Esophagus squamous epithelium (tissue), 4 donors: ENCODE measurements around the gene FCGR2B.
"Not testable (repeated sequence)": the region's sequence is repeated elsewhere in the genome, so short reads cannot be mapped to it uniquely, and the experiment has no call there.

Experiments used
- POLR2A ChIP-seq, 4 donors: fragments of 450-650 bp; IDR thresholded peaks; one replicate each; pipeline ENCODE4 v1.6.1; 2017; ENCODE audit warnings: antibody characterized with exemption in 4 of 4, mild to moderate bottlenecking in 4 of 4, moderate library complexity in 3 of 4
- TF ChIP-seq, protein P1 (sequence below), 6 experiments: fragments of 450-650 bp in 4 of 6; fragments of 200-600 bp in 2 of 6; sonication (generic) in 2 of 6; IDR thresholded peaks; one replicate each; pipeline ENCODE4 v1.5.1; 2016 to 2019; ENCODE audit warnings: antibody characterized with exemption in 6 of 6, mild to moderate bottlenecking in 4 of 6, moderate library complexity in 4 of 6

GRCh38 chr1:161618517-161618916 lies 44.4 kb upstream of the FCGR2B start:
- TF ChIP-seq, protein P1, sequence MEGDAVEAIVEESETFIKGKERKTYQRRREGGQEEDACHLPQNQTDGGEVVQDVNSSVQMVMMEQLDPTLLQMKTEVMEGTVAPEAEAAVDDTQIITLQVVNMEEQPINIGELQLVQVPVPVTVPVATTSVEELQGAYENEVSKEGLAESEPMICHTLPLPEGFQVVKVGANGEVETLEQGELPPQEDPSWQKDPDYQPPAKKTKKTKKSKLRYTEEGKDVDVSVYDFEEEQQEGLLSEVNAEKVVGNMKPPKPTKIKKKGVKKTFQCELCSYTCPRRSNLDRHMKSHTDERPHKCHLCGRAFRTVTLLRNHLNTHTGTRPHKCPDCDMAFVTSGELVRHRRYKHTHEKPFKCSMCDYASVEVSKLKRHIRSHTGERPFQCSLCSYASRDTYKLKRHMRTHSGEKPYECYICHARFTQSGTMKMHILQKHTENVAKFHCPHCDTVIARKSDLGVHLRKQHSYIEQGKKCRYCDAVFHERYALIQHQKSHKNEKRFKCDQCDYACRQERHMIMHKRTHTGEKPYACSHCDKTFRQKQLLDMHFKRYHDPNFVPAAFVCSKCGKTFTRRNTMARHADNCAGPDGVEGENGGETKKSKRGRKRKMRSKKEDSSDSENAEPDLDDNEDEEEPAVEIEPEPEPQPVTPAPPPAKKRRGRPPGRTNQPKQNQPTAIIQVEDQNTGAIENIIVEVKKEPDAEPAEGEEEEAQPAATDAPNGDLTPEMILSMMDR (IDR thresholded peaks at IDR 0.05) = not testable (repeated sequence)
- not testable (repeated sequence) for TF ChIP-seq POLR2A (IDR thresholded peaks at IDR 0.05)
